ENCODE data around the gene KCNMB1.

The KCNMB1 gene

DNA sequence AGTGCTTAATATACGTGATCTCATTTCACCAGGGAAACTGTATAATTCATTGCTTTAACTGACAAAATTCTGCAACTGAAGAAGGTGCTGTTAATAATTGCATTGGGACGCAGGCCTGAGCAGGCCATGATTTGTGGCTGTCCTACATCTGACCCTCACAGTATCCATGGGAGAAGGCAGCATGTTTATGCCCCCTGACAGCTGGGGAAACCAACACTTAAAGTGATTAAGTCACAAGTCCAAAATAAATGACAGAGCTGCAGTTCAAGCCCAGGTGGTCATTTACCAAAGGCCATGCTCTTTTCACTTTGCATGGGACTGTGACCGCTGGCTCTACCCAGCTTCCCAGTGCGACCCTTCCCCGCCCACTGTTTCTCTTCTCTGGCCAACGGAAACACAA, 30.5 kb upstream of the KCNMB1 start:
- Histone ChIP-seq H3K4me1 (ENCODE audit: insufficient read depth, low read length, poor library complexity, severe bottlenecking) (no peaks in the 10 kb centered on the region), H3K4me3 (ENCODE audit: low read length, poor library complexity, severe bottlenecking) (no peak overlapping the region), H3K79me2 (ENCODE audit: insufficient read depth, low read length) (no peaks in the 10 kb centered on the region), H3K9ac (ENCODE audit: low read depth, low read length, poor library complexity, severe bottlenecking) (no peak overlapping the region), H3K9me3 (ENCODE audit: insufficient read depth, low read depth, low read length) (no peaks in the 10 kb centered on the region), H3K27me3 (ENCODE audit: insufficient read depth, low read length, poor library complexity, severe bottlenecking) (no peaks in the 10 kb centered on the region), H3F3A (ENCODE audit: low read depth) (no peaks in the 10 kb centered on the region), H3K36me3 (ENCODE audit: insufficient read depth, low read length) (no peaks in the 10 kb centered on the region), H3K4me2 (ENCODE audit: low read depth, low read length, poor library complexity, severe bottlenecking) (no peak overlapping the region), H4K20me1 (ENCODE audit: insufficient read depth, low read length, poor library complexity, severe bottlenecking) (no peaks in the 10 kb centered on the region), H2AFZ (ENCODE audit: low read length) (no peak overlapping the region), H3K9me2 (replicated peaks; ENCODE audit: low read depth, low read length) (no peaks in the 10 kb centered on the region)
- TF ChIP-seq EZH2phosphoT487 (IDR thresholded peaks at IDR 0.05; ENCODE audit: borderline replicate concordance) (no peak), CTCF (conservative IDR thresholded peaks at IDR 0.05; ENCODE audit: low read length) (no peak)

DNA sequence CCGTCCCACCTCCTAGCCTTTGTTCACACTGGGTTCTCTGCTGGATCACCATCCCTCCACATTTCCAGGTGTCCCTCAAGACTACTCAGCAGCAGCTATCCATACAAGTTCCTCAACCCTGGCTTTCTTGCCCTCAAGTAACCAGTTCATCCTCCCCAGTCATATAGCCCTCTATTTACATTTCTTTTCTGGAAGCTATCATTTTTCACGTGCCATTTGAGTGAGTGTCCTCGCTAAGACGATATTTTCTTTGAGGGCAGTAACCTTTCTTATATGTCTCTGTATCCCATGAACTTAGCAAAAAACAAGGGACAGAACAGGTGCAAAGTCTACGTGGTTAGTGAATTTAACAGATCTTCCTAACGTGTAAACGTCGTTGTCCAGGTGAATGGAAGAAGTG, 29.6 kb upstream of the KCNMB1 start:
- Histone ChIP-seq H3K9ac (ENCODE audit: low read depth, low read length, poor library complexity, severe bottlenecking) (no peak overlapping the region), H4K20me1 (ENCODE audit: insufficient read depth, low read length, poor library complexity, severe bottlenecking) (no peaks in the 10 kb centered on the region), H3K27me3 (ENCODE audit: insufficient read depth, low read length, poor library complexity, severe bottlenecking) (no peaks in the 10 kb centered on the region), H3K36me3 (ENCODE audit: insufficient read depth, low read length) (no peaks in the 10 kb centered on the region), H2AFZ (ENCODE audit: low read length) (no peak overlapping the region), H3K9me2 (replicated peaks; ENCODE audit: low read depth, low read length) (no peaks in the 10 kb centered on the region), H3K9me3 (ENCODE audit: insufficient read depth, low read depth, low read length) (no peaks in the 10 kb centered on the region), H3K4me3 (ENCODE audit: low read length, poor library complexity, severe bottlenecking) (no peak overlapping the region), H3K4me1 (ENCODE audit: insufficient read depth, low read length, poor library complexity, severe bottlenecking) (no peaks in the 10 kb centered on the region), H3F3A (ENCODE audit: low read depth) (no peaks in the 10 kb centered on the region), H3K79me2 (ENCODE audit: insufficient read depth, low read length) (no peaks in the 10 kb centered on the region), H3K4me2 (ENCODE audit: low read depth, low read length, poor library complexity, severe bottlenecking) (no peak overlapping the region)
- TF ChIP-seq CTCF (conservative IDR thresholded peaks at IDR 0.05; ENCODE audit: low read length) (no peak), EZH2phosphoT487 (IDR thresholded peaks at IDR 0.05; ENCODE audit: borderline replicate concordance) (no peak)

- Histone ChIP-seq H3K4me1 (ENCODE audit: insufficient read depth, low read length, poor library complexity, severe bottlenecking) (no peaks in the 10 kb centered on the region), H2AFZ (ENCODE audit: low read length) (no peak overlapping the region)
- TF ChIP-seq CTCF (conservative IDR thresholded peaks at IDR 0.05; ENCODE audit: low read length) (no peak), EZH2phosphoT487 (IDR thresholded peaks at IDR 0.05; ENCODE audit: borderline replicate concordance) (no peak)
Observed at GRCh38 chr5:170416526-170416925, 27.4 kb upstream of the KCNMB1 start.

More at GRCh38 chr5:170416526-170416925, 27.4 kb upstream of the KCNMB1 start:
- no peaks in the 10 kb centered on the region for H3K9me3 ChIP-seq (ENCODE audit: insufficient read depth, low read depth, low read length)
- H3K4me2 ChIP-seq (ENCODE audit: low read depth, low read length, poor library complexity, severe bottlenecking), result no peak overlapping the region
- H3K4me3 ChIP-seq (ENCODE audit: low read length, poor library complexity, severe bottlenecking), result no peak overlapping the region
- H3K79me2 ChIP-seq (ENCODE audit: insufficient read depth, low read length), result no peaks in the 10 kb centered on the region
- H3F3A ChIP-seq (ENCODE audit: low read depth), result no peaks in the 10 kb centered on the region
- no peaks in the 10 kb centered on the region for H3K36me3 ChIP-seq (ENCODE audit: insufficient read depth, low read length)
- H3K9ac ChIP-seq (ENCODE audit: low read depth, low read length, poor library complexity, severe bottlenecking), result no peak overlapping the region
- H3K27me3 ChIP-seq (ENCODE audit: insufficient read depth, low read length, poor library complexity, severe bottlenecking), result no peaks in the 10 kb centered on the region
- H3K9me2 ChIP-seq (replicated peaks; ENCODE audit: low read depth, low read length), result no peaks in the 10 kb centered on the region
- no peaks in the 10 kb centered on the region for H4K20me1 ChIP-seq (ENCODE audit: insufficient read depth, low read length, poor library complexity, severe bottlenecking)

Measured in Loucy (cell line).